ENCODE measurements around the gene MYLK4. TPM values are rescaled to one million over a fixed set of nuclear protein-coding genes. Genes with fewer than 3 reads are reported as not detected.
A peak's percentile ranks its signal among the peaks of the same experiment; 100 is the strongest.

Gene MYLK4
- total RNA-seq, 1 donor = 0.43 TPM

DNA sequence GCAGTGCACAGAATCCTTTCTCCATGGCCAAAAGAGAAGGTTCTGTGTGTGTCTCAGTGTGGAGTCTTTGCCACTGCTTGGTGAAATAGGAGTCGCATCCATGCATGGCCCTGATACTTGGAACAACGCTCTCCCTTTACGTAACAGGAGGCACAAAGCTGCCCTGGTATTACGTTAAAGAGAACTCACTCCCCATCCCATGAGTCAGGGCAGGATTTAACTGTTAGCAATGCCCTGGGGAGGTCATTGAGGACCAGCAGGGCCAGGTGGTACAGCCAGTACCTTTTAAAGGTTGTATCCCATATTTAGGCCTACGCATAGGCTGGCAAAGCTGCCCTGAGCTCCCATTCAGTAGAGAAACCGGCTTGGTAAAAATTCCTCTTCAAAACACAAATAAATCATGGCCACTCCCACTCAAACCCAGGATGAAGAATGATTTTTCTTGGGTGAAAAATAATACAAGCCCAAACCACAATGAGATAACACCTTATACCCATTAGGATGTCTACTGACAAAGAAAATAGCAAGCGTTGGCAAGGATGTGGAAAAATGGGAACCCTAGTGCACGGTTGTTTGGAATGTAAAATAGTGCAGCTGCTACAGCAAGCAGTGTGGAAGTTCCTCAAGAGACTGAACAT, 37.1 kb downstream of the MYLK4 start:
- no peak for DNase-seq (ENCODE audit: low read depth)
- H3K4me3 ChIP-seq (ENCODE audit: low read depth, low read length) = no peak overlapping the region
- no peak for TF ChIP-seq CTCF (IDR thresholded peaks at IDR 0.05; ENCODE audit: insufficient read depth, low read depth, low read length)

- TF ChIP-seq CTCF (IDR thresholded peaks at IDR 0.05; ENCODE audit: insufficient read depth, low read depth, low read length) = no peak
- DNase-seq (ENCODE audit: low read depth) = no peak
- H3K4me3 ChIP-seq (ENCODE audit: low read depth, low read length) = no peak overlapping the region
Measured at GRCh38 chr6:2712102-2712501, 38.6 kb downstream of the MYLK4 start.

DNA sequence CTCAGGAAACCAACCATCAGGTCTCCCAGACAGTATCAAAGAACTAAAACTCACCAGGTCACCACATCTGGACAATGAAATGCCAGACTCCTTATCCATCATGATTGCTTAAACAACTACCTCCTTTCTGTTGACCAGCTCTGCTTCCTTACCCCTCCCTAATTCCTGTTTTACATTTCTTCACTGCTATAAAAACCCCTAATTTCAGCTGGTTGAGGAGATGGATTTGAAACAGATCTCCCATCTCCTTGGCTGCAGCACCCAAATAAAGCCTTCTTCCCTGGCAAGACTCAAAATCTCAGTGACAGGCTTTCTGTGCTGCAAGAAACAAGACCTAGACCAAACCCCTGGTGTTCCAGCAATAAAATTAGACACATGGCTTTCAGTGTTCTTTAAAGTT, 40.3 kb downstream of the MYLK4 start:
- H3K4me3 ChIP-seq (ENCODE audit: low read depth, low read length) = no peak overlapping the region
- no peak for DNase-seq (ENCODE audit: low read depth)
- no peak for TF ChIP-seq CTCF (IDR thresholded peaks at IDR 0.05; ENCODE audit: insufficient read depth, low read depth, low read length)

GRCh38 chr6:2708456-2708855, 42.3 kb downstream of the MYLK4 start:
- TF ChIP-seq CTCF (IDR thresholded peaks at IDR 0.05; ENCODE audit: insufficient read depth, low read depth, low read length) = no peak
- no peak overlapping the region for H3K4me3 ChIP-seq (ENCODE audit: low read depth, low read length)
- peak; percentile 77 for DNase-seq (ENCODE audit: low read depth)

- no peak for DNase-seq (ENCODE audit: low read depth)
- TF ChIP-seq CTCF (IDR thresholded peaks at IDR 0.05; ENCODE audit: insufficient read depth, low read depth, low read length) = no peak
- H3K4me3 ChIP-seq (ENCODE audit: low read depth, low read length) = no peak overlapping the region
Measured at GRCh38 chr6:2706558-2706957, 44.2 kb downstream of the MYLK4 start.

- peak; percentile 20 for DNase-seq (ENCODE audit: low read depth)
- TF ChIP-seq CTCF (IDR thresholded peaks at IDR 0.05; ENCODE audit: insufficient read depth, low read depth, low read length) = no peak
- H3K4me3 ChIP-seq (ENCODE audit: low read depth, low read length) = no peak overlapping the region
Measured at GRCh38 chr6:2705256-2705655, 45.5 kb downstream of the MYLK4 start.

DNA sequence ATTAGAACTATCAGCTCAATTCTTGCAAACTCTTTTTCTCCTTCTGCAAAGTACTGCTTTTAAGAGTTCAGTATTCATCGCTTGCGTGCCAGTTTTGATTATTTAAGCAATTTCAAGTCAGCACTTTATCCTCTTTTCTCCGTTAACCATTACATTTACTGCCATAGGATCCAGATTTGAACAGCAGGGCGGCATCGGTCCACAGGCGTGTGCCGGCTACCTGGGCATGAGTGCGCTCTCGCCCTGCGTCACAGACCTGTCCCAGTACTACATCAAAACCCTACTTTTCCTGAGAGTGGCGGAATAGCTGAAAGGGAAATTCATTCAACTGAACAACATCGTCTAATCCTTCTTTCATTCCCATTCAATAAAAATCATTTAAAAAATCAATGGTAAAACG, 53.4 kb downstream of the MYLK4 start:
- no peak for TF ChIP-seq CTCF (IDR thresholded peaks at IDR 0.05; ENCODE audit: insufficient read depth, low read depth, low read length)
- H3K4me3 ChIP-seq (ENCODE audit: low read depth, low read length) = no peak overlapping the region
- DNase-seq (ENCODE audit: low read depth) = no peak
